HG03039 (cell line): Measurements from ENCODE around the gene NIPAL3.
"Not testable (repeated sequence)": the region's sequence is repeated elsewhere in the genome, so short reads cannot be mapped to it uniquely, and the experiment has no call there.

Source experiments
- ATAC-seq: cut with Tn5 transposase; IDR thresholded peaks from one replicate; pipeline ENCODE4 v1.9.1; 2021; ENCODE audit warnings: mild to moderate bottlenecking, moderate library complexity; ENCODE audit not compliant: unreplicated experiment

NIPAL3 gene

GRCh38 chr1:24514946-24515345 lies 99.3 kb downstream of the NIPAL3 start:
- no peak for ATAC-seq

GRCh38 chr1:24515671-24516209 lies 100.1 kb downstream of the NIPAL3 start:
- ATAC-seq: not testable (repeated sequence)

GRCh38 chr1:24516506-24516905 lies 100.9 kb downstream of the NIPAL3 start:
- no peak for ATAC-seq

GRCh38 chr1:24517898-24518297 lies 102.3 kb downstream of the NIPAL3 start:
- ATAC-seq: no peak

GRCh38 chr1:24520282-24520681 lies 104.7 kb downstream of the NIPAL3 start:
- ATAC-seq: not testable (repeated sequence)
